Measurements from ENCODE around the gene SORL1.

The SORL1 gene

DNA sequence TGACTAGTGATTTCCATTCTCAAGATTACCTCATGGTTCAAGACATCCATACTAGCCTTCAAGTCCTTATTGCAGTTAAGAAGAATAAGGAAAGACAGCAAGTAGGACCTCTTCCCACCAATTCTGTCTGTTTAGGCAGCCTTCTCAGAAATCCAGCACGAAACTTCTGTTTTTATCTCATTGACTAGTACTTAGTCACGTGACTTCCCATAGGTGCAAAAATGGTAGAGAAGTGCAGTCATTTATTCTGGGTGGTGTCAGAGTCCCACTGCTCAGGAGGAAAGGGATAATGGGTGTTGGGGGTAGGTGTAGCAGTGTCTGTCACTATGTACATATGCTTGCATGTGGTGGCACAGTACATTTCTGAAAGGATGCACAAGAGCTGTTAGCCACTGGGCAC is 58.3 kb downstream of the SORL1 start:
- no peak for DNase-seq (ENCODE audit: low read depth)
- TF ChIP-seq, protein P1, sequence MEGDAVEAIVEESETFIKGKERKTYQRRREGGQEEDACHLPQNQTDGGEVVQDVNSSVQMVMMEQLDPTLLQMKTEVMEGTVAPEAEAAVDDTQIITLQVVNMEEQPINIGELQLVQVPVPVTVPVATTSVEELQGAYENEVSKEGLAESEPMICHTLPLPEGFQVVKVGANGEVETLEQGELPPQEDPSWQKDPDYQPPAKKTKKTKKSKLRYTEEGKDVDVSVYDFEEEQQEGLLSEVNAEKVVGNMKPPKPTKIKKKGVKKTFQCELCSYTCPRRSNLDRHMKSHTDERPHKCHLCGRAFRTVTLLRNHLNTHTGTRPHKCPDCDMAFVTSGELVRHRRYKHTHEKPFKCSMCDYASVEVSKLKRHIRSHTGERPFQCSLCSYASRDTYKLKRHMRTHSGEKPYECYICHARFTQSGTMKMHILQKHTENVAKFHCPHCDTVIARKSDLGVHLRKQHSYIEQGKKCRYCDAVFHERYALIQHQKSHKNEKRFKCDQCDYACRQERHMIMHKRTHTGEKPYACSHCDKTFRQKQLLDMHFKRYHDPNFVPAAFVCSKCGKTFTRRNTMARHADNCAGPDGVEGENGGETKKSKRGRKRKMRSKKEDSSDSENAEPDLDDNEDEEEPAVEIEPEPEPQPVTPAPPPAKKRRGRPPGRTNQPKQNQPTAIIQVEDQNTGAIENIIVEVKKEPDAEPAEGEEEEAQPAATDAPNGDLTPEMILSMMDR (conservative IDR thresholded peaks at IDR 0.05; ENCODE audit: control insufficient read depth, insufficient read depth, low read depth, low read length) = no peak
- no peak overlapping the region for H3K4me3 ChIP-seq (ENCODE audit: control insufficient read depth, low read depth, low read length)

DNA sequence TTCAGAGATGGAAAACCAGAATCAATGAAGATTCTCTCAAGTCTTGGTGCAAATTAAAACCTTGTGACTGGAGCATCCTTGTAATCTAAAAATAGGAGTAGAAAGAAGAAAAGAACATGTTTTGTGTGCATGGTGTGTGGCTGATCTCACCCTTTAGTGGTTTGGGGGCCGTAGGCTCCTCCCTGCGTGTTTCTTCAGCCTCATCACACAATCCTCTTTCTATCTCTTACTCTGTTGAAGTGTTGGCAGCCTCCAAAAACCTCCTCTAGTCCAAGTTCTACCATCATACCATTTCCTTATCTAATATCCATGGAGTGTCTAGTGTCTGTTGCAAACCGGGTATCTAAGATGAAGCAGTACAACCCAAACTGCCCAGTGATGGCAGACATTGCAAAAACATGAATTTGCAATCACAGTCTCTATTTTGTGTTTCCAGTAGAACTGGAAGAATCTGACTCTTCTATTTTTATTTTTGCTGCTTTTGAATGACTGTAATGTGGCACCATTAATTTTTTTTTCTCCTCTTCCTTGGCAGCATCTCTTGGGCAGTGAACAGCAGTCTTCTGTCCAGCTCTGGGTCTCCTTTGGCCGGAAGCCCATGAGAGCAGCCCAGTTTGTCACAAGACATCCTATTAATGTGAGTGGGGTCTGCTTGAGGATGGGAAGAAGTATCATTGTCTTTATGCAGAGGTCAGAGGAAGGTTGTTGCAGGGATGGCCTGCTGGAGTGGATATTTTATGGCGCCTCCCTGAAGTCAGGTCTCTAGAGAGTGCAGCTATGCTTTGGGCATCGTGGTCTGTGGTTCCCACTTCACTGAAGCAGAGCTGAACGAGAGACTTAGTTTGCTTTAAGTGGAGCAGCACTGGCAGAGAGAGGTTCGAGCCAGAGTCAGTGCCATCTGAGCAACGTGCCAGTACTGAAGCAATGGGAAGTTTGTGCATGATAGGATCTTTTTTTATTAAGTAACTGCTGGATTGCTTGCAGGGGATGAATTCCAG is 60.7 kb downstream of the SORL1 start:
- no peak overlapping the region for H3K4me3 ChIP-seq (ENCODE audit: control insufficient read depth, low read depth, low read length)
- no peak for DNase-seq (ENCODE audit: low read depth)
- TF ChIP-seq, protein P1 (conservative IDR thresholded peaks at IDR 0.05; ENCODE audit: control insufficient read depth, insufficient read depth, low read depth, low read length) = no peak

DNA sequence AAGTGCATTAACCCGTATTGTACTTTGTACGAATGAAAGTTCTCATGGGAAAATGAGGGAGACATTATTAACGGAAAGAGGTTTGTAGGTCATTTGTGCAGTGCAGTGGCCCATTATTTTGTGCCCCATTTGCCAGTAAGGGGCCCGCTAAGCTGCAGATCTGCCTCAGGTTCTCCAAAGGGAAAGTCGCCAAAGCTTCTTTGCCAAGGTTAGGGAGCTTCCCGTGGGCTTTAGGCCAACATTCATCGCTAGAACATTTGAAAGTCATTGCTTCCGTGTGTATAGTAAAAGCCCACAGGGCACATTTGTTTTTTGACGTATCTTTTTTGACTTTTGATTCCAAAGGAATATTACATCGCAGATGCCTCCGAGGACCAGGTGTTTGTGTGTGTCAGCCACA is 61.7 kb downstream of the SORL1 start:
- TF ChIP-seq, protein P1 (conservative IDR thresholded peaks at IDR 0.05; ENCODE audit: control insufficient read depth, insufficient read depth, low read depth, low read length) = no peak
- no peak overlapping the region for H3K4me3 ChIP-seq (ENCODE audit: control insufficient read depth, low read depth, low read length)
- DNase-seq (ENCODE audit: low read depth) = no peak

DNA sequence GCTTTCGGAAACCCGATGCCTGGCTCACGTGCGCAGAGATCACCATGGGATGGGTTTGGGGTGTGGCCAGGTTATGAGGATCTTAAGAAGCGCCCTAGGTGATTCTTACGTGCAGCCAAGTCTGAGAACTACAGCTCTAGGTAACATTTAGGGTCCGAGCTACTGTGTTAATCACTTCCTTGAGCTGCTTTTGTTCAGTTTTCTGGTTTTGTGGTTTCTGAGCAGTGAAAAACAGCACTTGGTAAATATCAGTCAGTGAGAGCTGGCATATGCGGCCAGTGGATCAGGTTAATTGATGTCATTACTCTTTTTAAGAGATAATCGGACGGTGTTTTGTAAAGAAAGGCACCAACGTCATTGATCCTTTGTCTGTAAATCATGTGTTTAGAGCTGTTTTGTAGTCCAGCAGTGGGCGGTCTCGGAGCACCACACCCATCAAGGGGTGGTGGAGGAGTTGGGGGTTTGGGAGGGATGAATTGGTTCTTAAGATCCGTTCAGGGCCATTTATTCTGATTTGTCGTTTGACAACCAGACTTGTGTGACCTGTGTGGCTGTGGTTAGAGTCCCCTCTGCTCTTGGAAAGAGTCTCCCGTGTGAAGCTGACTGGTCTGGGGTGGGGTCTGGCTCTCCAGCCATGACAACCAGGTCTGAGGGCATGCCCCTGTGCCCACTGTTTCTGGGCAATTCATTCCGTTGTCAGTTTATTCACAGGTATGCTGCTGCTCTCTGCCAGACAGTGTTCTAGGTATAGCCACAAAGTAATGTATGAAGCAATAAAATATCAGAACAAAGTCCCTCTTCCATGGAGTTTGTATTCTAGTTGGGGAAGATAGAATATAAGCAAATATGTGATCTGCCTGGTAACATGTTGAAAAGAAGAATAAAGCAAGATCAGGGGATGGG is 62.6 kb downstream of the SORL1 start:
- DNase-seq (ENCODE audit: low read depth) = no peak
- TF ChIP-seq, protein P1 (conservative IDR thresholded peaks at IDR 0.05; ENCODE audit: control insufficient read depth, insufficient read depth, low read depth, low read length) = no peak
- H3K4me3 ChIP-seq (ENCODE audit: control insufficient read depth, low read depth, low read length) = no peak overlapping the region

DNA sequence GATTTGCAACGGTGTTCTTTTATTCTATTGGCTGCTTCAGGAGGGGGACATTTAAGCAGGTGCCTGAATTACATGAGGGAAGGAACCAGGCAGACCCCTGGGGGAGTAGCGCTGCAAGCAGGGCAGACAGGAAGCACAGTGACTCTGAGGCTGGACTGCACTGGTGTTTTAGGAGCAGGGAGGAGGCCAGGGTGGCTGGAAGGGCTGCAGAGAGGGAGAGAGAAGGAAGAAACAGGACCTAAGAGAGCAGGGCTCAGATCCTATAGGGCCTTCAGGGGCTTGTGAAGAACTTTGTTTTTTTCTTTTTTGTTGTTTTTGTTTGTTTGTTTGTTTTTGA is 63.2 kb downstream of the SORL1 start:
- no peak for DNase-seq (ENCODE audit: low read depth)
- TF ChIP-seq, protein P1 (conservative IDR thresholded peaks at IDR 0.05; ENCODE audit: control insufficient read depth, insufficient read depth, low read depth, low read length) = no peak
- no peak overlapping the region for H3K4me3 ChIP-seq (ENCODE audit: control insufficient read depth, low read depth, low read length)

DNA sequence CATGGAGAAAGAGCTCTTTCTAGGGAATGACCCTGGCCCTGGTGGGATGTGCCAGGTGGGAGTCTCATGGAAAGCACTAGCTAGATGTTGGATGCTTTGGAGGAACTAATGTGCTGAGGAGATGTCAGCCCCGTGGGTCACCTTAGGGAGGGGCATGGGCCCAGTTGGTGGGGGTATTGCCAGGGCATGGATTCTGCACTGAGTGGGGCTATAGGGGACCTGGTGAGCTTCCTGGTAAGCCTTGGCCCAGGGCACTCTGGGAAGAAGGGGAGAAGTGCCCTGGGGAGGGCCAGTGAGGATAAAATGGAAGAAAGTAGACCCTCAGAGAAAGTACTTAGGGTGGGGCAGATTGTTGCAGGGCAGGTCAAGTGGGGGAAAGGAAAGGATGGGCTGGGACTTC is 65.9 kb downstream of the SORL1 start:
- TF ChIP-seq, protein P1 (conservative IDR thresholded peaks at IDR 0.05; ENCODE audit: control insufficient read depth, insufficient read depth, low read depth, low read length) = no peak
- DNase-seq (ENCODE audit: low read depth) = no peak
- H3K4me3 ChIP-seq (ENCODE audit: control insufficient read depth, low read depth, low read length) = no peak overlapping the region

Data from fibroblast of mammary gland (primary cell).